MCF 10A (cell line): Measurements from ENCODE around the gene ARHGEF39. TPM values are rescaled to one million over a fixed set of nuclear protein-coding genes. Genes with fewer than 3 reads are reported as not detected.

Source experiments
- BruUV-seq: library from RNA; stranded (reverse); fragments of 400-500 nt; replicated peaks from 2 replicates; lab custom pipeline; 2021; lab: Mats Ljungman, UMichigan
- CTCF ChIA-PET: fragments of 300-600 bp; sonication (Branson Sonifier 250); formaldehyde crosslinking; extraction: SDS; loops from one replicate; lab custom pipeline; 2021; ENCODE audit warnings: antibody characterized with exemption, inconsistent platforms; lab: Yijun Ruan, JAX
- POLR2A ChIA-PET: fragments of 300-600, 350-650 bp; sonication (Branson Sonifier 250); formaldehyde crosslinking; extraction: SDS; loops from one replicate; lab custom pipeline; 2020; ENCODE audit warnings: antibody characterized with exemption, inconsistent platforms; lab: Yijun Ruan, JAX
- DNase-seq: peaks from one replicate; pipeline ENCODE4 v3.0.0-alpha.2; 2018; ENCODE audit not compliant: unreplicated experiment
- H3K27ac Mint-ChIP-seq: one replicate; pipeline ENCODE4 v1.8.0; 2022; ENCODE audit warnings: mild to moderate bottlenecking, low read depth, mixed read lengths; ENCODE audit not compliant: unreplicated experiment
- H3K27me3 Mint-ChIP-seq: one replicate; pipeline ENCODE4 v1.8.0; 2022; ENCODE audit warnings: mixed read lengths; ENCODE audit not compliant: insufficient read depth, unreplicated experiment
- H3K36me3 Mint-ChIP-seq: one replicate; pipeline ENCODE4 v1.8.0; 2022; ENCODE audit warnings: mild to moderate bottlenecking, moderate library complexity, mixed read lengths; ENCODE audit not compliant: insufficient read depth, unreplicated experiment
- H3K4me1 Mint-ChIP-seq: one replicate; pipeline ENCODE4 v1.8.0; 2022; ENCODE audit warnings: mixed read lengths; ENCODE audit not compliant: insufficient read depth, unreplicated experiment
- H3K4me3 Mint-ChIP-seq: one replicate; pipeline ENCODE4 v1.8.0; 2022; ENCODE audit warnings: mild to moderate bottlenecking, moderate library complexity, mixed read lengths; ENCODE audit not compliant: unreplicated experiment
- H3K9me3 Mint-ChIP-seq: one replicate; pipeline ENCODE4 v1.8.0; 2022; ENCODE audit warnings: mixed read lengths; ENCODE audit not compliant: unreplicated experiment
- intact Hi-C: fragments of 100-400 bp; cut with micrococcal nuclease; formaldehyde crosslinking; loops from 2 replicates; pipeline ENCODE4 v1.14.1; 2022
- total RNA-seq: library from RNA; stranded (reverse); gene quantifications from 2 replicates; pipeline ENCODE4 v1.2.3, GENCODE V29; 2022
- TF ChIP-seq, protein P1 (sequence below): fragments of 200-600 bp; IDR thresholded peaks from one replicate; pipeline ENCODE4 v1.8.0; 2022; ENCODE audit warnings: antibody characterized with exemption, mild to moderate bottlenecking; ENCODE audit not compliant: unreplicated experiment

Gene ARHGEF39
- total RNA-seq, 1 experiment from 2014 or later, result 5.1 TPM

GRCh38 chr9:35658968-35659220 is 6.1 kb downstream of the ARHGEF39 start:
- intact Hi-C loops, result loop anchor here (2.0 to 10.0 kb wide), 4 partner anchors 30 to 246 kb away; partner anchors contain the start of genes HRCT1, SPAAR and TPM2
- no TSS peak for BruUV-seq
- TF ChIP-seq, protein P1, sequence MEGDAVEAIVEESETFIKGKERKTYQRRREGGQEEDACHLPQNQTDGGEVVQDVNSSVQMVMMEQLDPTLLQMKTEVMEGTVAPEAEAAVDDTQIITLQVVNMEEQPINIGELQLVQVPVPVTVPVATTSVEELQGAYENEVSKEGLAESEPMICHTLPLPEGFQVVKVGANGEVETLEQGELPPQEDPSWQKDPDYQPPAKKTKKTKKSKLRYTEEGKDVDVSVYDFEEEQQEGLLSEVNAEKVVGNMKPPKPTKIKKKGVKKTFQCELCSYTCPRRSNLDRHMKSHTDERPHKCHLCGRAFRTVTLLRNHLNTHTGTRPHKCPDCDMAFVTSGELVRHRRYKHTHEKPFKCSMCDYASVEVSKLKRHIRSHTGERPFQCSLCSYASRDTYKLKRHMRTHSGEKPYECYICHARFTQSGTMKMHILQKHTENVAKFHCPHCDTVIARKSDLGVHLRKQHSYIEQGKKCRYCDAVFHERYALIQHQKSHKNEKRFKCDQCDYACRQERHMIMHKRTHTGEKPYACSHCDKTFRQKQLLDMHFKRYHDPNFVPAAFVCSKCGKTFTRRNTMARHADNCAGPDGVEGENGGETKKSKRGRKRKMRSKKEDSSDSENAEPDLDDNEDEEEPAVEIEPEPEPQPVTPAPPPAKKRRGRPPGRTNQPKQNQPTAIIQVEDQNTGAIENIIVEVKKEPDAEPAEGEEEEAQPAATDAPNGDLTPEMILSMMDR, result no peak
- no peaks in the 10 kb centered on the region for H3K27me3 Mint-ChIP-seq
- ChIA-PET CTCF (interaction anchor here (0.6 to 11.0 kb wide), 19 partner anchors 11 to 1162 kb away, joined by 3 to 119 read pairs (median 5); partner anchors contain the start of genes CA9, CREB3 and TLN1), POLR2A (interaction anchor here (0.7 to 5.4 kb wide), 14 partner anchors 12 to 580 kb away, joined by 3 to 61 read pairs (median 7); partner anchors contain the start of genes ATOSB, CREB3, FANCG and GBA2)
- H3K27ac Mint-ChIP-seq, result peak overlapping the region; percentile 100
- H3K36me3 Mint-ChIP-seq, result peaks cover 36% of the 10 kb centered on the region
- DNase-seq, result no peak
- H3K4me1 Mint-ChIP-seq, result peaks cover 25% of the 10 kb centered on the region
- H3K4me3 Mint-ChIP-seq, result peak overlapping the region; percentile 62
- no peaks in the 10 kb centered on the region for H3K9me3 Mint-ChIP-seq

DNA sequence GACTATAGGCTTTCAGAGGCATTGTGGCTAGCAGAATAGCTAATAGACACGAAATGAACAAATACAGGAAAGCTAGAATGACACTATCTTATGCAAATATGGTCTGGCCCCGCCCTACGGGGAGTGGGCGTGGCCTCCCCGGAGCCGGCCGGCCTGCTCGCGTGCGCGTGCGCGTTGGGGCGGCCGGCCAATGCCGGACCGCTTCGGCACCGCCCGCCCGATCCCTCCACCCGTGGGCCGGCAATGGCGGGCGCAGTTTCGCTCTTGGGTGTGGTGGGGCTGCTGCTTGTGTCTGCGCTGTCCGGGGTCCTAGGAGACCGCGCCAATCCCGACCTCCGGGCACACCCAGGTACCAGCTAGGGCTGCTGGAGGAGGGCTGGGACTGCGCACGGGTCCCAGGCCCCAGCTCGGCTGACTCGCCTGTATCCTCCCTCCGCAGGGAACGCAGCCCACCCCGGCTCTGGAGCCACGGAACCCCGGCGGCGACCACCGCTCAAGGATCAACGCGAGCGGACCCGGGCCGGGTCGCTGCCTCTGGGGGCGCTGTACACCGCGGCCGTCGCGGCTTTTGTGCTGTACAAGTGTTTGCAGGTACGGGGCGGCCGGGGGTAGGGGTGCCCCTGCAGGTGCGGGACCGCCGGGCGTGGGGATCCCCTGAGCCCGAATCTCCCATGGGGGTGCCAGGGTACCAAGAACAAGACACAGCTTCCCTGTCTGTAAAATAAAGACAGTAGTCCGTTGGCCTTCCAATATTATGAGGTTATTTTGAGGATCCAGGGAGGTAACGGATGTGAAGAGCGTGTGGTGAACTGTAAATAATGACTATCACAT is 6.6 kb downstream of the ARHGEF39 start, which contains the start of gene CCDC107:
TSS of gene CCDC107 (plus strand) at position 156 of the 831 bp plus-strand sequence. CDS start at position 244, 88 bp downstream.
- DNase-seq, result peak; percentile 80
- CTCF ChIA-PET, result interaction anchor here (0.6 to 11.0 kb wide), 28 partner anchors 11 to 1411 kb away, joined by 3 to 119 read pairs (median 4); partner anchors contain the start of genes CA9, CREB3 and TLN1
- H3K27me3 Mint-ChIP-seq, result no peaks in the 10 kb centered on the region
- POLR2A ChIA-PET, result interaction anchor here (0.6 to 5.4 kb wide), 28 partner anchors 12 to 579 kb away, joined by 3 to 61 read pairs (median 6); partner anchors contain the start of genes ATOSB, CREB3, FANCG and GBA2
- H3K27ac Mint-ChIP-seq, result peak within 1 kb of the TSS; percentile 100
- TF ChIP-seq, protein P1, result peak; percentile 65
- H3K36me3 Mint-ChIP-seq, result peaks cover 36% of the 10 kb centered on the region
- intact Hi-C loops, result loop anchor here (2.0 to 10.0 kb wide), 4 partner anchors 30 to 246 kb away; partner anchors contain the start of genes HRCT1, SPAAR and TPM2
- BruUV-seq, result TSS peak; percentile 51
- peak within 1 kb of the TSS; percentile 62 for H3K4me3 Mint-ChIP-seq
- no peaks in the 10 kb centered on the region for H3K9me3 Mint-ChIP-seq
- H3K4me1 Mint-ChIP-seq, result peaks cover 25% of the 10 kb centered on the region

- TF ChIP-seq, protein P1, result no peak
- Mint-ChIP-seq H3K4me3 (peak within 1 kb of the TSS; percentile 62), H3K27me3 (no peaks in the 10 kb centered on the region), H3K4me1 (peaks cover 21% of the 10 kb centered on the region), H3K27ac (peak within 1 kb of the TSS; percentile 100), H3K36me3 (peaks cover 33% of the 10 kb centered on the region), H3K9me3 (no peaks in the 10 kb centered on the region)
- ChIA-PET POLR2A (interaction anchor here (0.6 to 5.4 kb wide), 29 partner anchors 11 to 578 kb away, joined by 3 to 61 read pairs (median 5); partner anchors contain the start of genes ATOSB, CREB3, FANCG and GBA2), CTCF (interaction anchor here (0.5 to 11.0 kb wide), 20 partner anchors 11 to 1411 kb away, joined by 3 to 119 read pairs (median 4); partner anchors contain the start of genes CREB3 and TLN1)
- BruUV-seq, result no TSS peak
- peak; percentile 99 for DNase-seq
- intact Hi-C loops, result loop anchor here (2.0 to 10.0 kb wide), 4 partner anchors 31 to 247 kb away; partner anchors contain the start of genes HRCT1, SPAAR and TPM2
These were observed 7.4 kb downstream of the ARHGEF39 start, which contains the start of gene RMRP for GRCh38 chr9:35657546-35658136. Gene RMRP (minus strand): TSS chr9:35658019.
